ENCODE data around the gene TAS2R46.
"Not testable (repeated sequence)": the region's sequence is repeated elsewhere in the genome, so short reads cannot be mapped to it uniquely, and the experiment has no call there.

TAS2R46 gene

GRCh38 chr12:11062194-11062593, at the start of gene TAS2R46:
TAS2R46 (minus strand) TSS chr12:11062294; CDS start chr12:11062294, 0 bp downstream.
- not testable (repeated sequence) for H3K4me3 ChIP-seq (replicated peaks; ENCODE audit: low read depth, low read length); H3K27me3 ChIP-seq (replicated peaks; ENCODE audit: control insufficient read depth, insufficient read depth, low read length); H3K36me3 ChIP-seq (ENCODE audit: control insufficient read depth, insufficient read depth, low read length); DNase-seq (ENCODE audit: extremely low read depth, insufficient read length)

- H3K36me3 ChIP-seq (ENCODE audit: control insufficient read depth, insufficient read depth, low read length); H3K4me3 ChIP-seq (replicated peaks; ENCODE audit: low read depth, low read length); DNase-seq (ENCODE audit: extremely low read depth, insufficient read length); H3K27me3 ChIP-seq (replicated peaks; ENCODE audit: control insufficient read depth, insufficient read depth, low read length): not testable (repeated sequence)
Observed at GRCh38 chr12:11111213-11111612, 49.1 kb upstream of the TAS2R46 start.

GRCh38 chr12:11108862-11109261, 46.8 kb upstream of the TAS2R46 start:
- TF ChIP-seq CTCF (IDR thresholded peaks at IDR 0.05; ENCODE audit: insufficient read depth, low read length, poor library complexity, severe bottlenecking), result no peak
- Histone ChIP-seq H3K27me3 (replicated peaks; ENCODE audit: control insufficient read depth, insufficient read depth, low read length) (no peaks in the 10 kb centered on the region), H3K36me3 (ENCODE audit: control insufficient read depth, insufficient read depth, low read length) (peaks cover 2% of the 10 kb centered on the region; the same call in 1 of the 2 replicates), H3K4me3 (replicated peaks; ENCODE audit: low read depth, low read length) (no peak overlapping the region)
- DNase-seq (ENCODE audit: extremely low read depth, insufficient read length), result no peak

GRCh38 chr12:11107719-11108118, 45.6 kb upstream of the TAS2R46 start:
- no peak for DNase-seq (ENCODE audit: extremely low read depth, insufficient read length)
- no peak overlapping the region for H3K4me3 ChIP-seq (replicated peaks; ENCODE audit: low read depth, low read length)
- H3K36me3 ChIP-seq (ENCODE audit: control insufficient read depth, insufficient read depth, low read length), result peaks cover 2% of the 10 kb centered on the region; the same call in 1 of the 2 replicates
- H3K27me3 ChIP-seq (replicated peaks; ENCODE audit: control insufficient read depth, insufficient read depth, low read length), result no peaks in the 10 kb centered on the region
- no peak for TF ChIP-seq CTCF (IDR thresholded peaks at IDR 0.05; ENCODE audit: insufficient read depth, low read length, poor library complexity, severe bottlenecking)

GRCh38 chr12:11106288-11106687, 44.2 kb upstream of the TAS2R46 start:
- H3K27me3 ChIP-seq (replicated peaks; ENCODE audit: control insufficient read depth, insufficient read depth, low read length), result no peaks in the 10 kb centered on the region
- no peak for DNase-seq (ENCODE audit: extremely low read depth, insufficient read length)
- TF ChIP-seq CTCF (IDR thresholded peaks at IDR 0.05; ENCODE audit: insufficient read depth, low read length, poor library complexity, severe bottlenecking), result no peak
- no peak overlapping the region for H3K4me3 ChIP-seq (replicated peaks; ENCODE audit: low read depth, low read length)
- H3K36me3 ChIP-seq (ENCODE audit: control insufficient read depth, insufficient read depth, low read length), result peaks cover 2% of the 10 kb centered on the region; the same call in 1 of the 2 replicates

GRCh38 chr12:11105546-11105945, 43.5 kb upstream of the TAS2R46 start:
- Histone ChIP-seq H3K4me3 (replicated peaks; ENCODE audit: low read depth, low read length) (no peak overlapping the region), H3K27me3 (replicated peaks; ENCODE audit: control insufficient read depth, insufficient read depth, low read length) (no peaks in the 10 kb centered on the region), H3K36me3 (ENCODE audit: control insufficient read depth, insufficient read depth, low read length) (peaks cover 2% of the 10 kb centered on the region; the same call in 1 of the 2 replicates)
- no peak for TF ChIP-seq CTCF (IDR thresholded peaks at IDR 0.05; ENCODE audit: insufficient read depth, low read length, poor library complexity, severe bottlenecking)
- DNase-seq (ENCODE audit: extremely low read depth, insufficient read length), result no peak

GRCh38 chr12:11094910-11095309, 32.8 kb upstream of the TAS2R46 start:
- not testable (repeated sequence) for H3K36me3 ChIP-seq (ENCODE audit: control insufficient read depth, insufficient read depth, low read length); DNase-seq (ENCODE audit: extremely low read depth, insufficient read length); H3K27me3 ChIP-seq (replicated peaks; ENCODE audit: control insufficient read depth, insufficient read depth, low read length); H3K4me3 ChIP-seq (replicated peaks; ENCODE audit: low read depth, low read length)
